Mucosa of descending colon (tissue), 3 donors: ENCODE data around the gene SLC2A13. TPM values are rescaled to one million over a fixed set of nuclear protein-coding genes. Genes with fewer than 3 reads are reported as not detected.
A peak's percentile ranks its signal among the peaks of the same experiment; 100 is the strongest.
"Not testable (repeated sequence)": the region's sequence is repeated elsewhere in the genome, so short reads cannot be mapped to it uniquely, and the experiment has no call there.

Experiments used
- ATAC-seq: fragments of 200-7000 bp; cut with Tn5 transposase; one replicate; pipeline ENCODE4 v1.9.1; 2020; ENCODE audit warnings: mild to moderate bottlenecking, moderate library complexity
- DNase-seq, 3 donors: peaks; one replicate each; pipeline ENCODE4 v3.0.0-alpha.2; 2020
- H3K36me3 ChIP-seq: fragments of 200-600 bp; one replicate; pipeline ENCODE4 v1.8.0; 2021; ENCODE audit warnings: low read depth, mild to moderate bottlenecking
- H3K4me1 ChIP-seq: fragments of 200-600 bp; one replicate; pipeline ENCODE4 v1.8.0; 2021; ENCODE audit warnings: low read depth, mild to moderate bottlenecking
- H3K4me3 ChIP-seq: fragments of 200-600 bp; one replicate; pipeline ENCODE4 v1.8.0; 2021; ENCODE audit warnings: mild to moderate bottlenecking
- H3K9me3 ChIP-seq: fragments of 200-600 bp; one replicate; pipeline ENCODE4 v1.8.0; 2021; ENCODE audit warnings: mild to moderate bottlenecking
- CTCF ChIP-seq: fragments of 200-600 bp; IDR thresholded peaks from one replicate; pipeline ENCODE4 v1.8.0; 2022; ENCODE audit warnings: antibody characterized with exemption, mild to moderate bottlenecking
- intact Hi-C, 2 donors: fragments of 100-400 bp; cut with DNase I in 1 of 2; cut with micrococcal nuclease in 1 of 2; formaldehyde crosslinking; loops; one replicate each; pipeline versions ENCODE4 v1.11.0 to v1.11.1; 2022; cut with DNase I, micrococcal nuclease
- total RNA-seq, 3 donors: library from RNA; stranded (reverse); fragmentation: NEBNext Ultra II Directional in 2 of 3; extraction: Animal tissue kit (Norgen Biotek cat#: 25700) in 2 of 3; gene quantifications; one replicate each; pipeline versions ENCODE4 v1.2.1 to v1.2.4, GENCODE V29; 2021 to 2023
- donor health status: DM: no; HTN: no; CAD: no; lungs with moderate emphysema.
- donor health status: DM: no; HTN: no; CAD: no.
- donor health status: DM: no; HTN: yes; CAD: no.

Gene SLC2A13
- total RNA-seq, 3 donors from 2014 or later, result 25.0 to 41.8 (median 34.1) TPM

DNA sequence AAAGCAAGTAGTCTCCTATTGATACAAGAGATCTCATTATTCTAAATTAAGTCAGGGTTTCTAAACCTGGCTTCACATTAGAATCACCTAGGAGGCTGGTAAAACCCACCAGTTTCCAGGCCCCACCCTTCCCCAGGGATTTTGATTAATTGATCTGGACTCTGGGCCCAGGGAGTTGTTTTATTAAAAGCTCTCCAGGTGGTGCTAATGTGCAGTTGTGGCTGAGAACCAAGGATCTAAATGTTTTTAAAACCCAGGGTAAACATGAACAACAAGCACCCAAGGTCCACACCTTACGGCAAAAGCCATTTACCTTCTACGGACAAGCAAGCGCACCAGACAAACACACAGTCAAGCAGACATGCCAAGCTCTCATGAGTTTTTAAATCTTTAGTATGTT, 73.9 kb downstream of the SLC2A13 start:
- DNase-seq, result no peak
- Histone ChIP-seq H3K36me3 (no peaks in the 10 kb centered on the region), H3K9me3 (no peaks in the 10 kb centered on the region), H3K4me3 (no peak overlapping the region), H3K4me1 (peaks cover 17% of the 10 kb centered on the region)
- intact Hi-C loops, result no loop called here
- no peak for TF ChIP-seq CTCF
- peak; percentile 51 for ATAC-seq

DNA sequence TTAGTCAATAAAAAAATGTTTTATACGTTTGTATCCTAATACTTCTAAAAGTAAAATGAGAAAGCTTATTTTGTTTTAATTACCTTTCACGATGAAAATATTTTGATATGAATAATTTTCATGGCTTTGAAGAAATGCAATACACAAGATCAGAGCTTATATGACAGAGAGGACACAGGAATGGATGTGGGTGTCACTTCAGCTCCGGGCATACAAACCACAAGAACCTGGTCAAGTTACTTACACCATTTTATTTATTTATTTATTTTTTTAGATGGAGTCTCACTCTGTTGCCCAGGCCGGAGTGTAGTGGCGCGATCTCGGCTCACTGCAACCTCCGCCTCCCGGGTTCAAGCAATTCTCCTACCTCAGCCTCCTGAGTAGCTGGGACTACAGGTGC, 74.9 kb downstream of the SLC2A13 start:
- ATAC-seq, H3K9me3 ChIP-seq, DNase-seq, H3K36me3 ChIP-seq, intact Hi-C loops, H3K4me3 ChIP-seq: not testable (repeated sequence)
- peaks cover 17% of the 10 kb centered on the region for H3K4me1 ChIP-seq

DNA sequence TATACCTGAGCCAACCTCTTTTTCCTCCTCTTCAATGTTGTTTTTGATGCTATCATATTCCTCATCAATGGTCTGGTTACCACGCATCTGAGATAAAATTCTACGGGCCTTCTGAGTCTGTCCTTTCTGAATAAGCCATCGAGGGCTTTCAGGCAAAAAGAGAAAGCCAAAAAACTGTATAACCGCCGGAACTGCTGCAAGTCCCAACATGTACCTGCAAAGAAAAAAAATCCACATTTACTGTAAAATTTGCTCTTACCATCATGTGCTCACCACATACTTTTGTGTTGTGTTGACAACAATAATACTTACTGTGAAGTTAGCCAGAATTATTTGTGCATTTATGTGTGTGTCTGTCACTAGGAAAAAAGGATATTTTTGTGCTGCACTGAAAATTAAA, 77.6 kb downstream of the SLC2A13 start:
- intact Hi-C loops, result no loop called here
- no peaks in the 10 kb centered on the region for H3K9me3 ChIP-seq
- ATAC-seq (no peak), DNase-seq (no peak)
- no peaks in the 10 kb centered on the region for H3K36me3 ChIP-seq
- H3K4me3 ChIP-seq, result no peak overlapping the region
- H3K4me1 ChIP-seq, result peaks cover 13% of the 10 kb centered on the region
- TF ChIP-seq CTCF, result no peak

DNA sequence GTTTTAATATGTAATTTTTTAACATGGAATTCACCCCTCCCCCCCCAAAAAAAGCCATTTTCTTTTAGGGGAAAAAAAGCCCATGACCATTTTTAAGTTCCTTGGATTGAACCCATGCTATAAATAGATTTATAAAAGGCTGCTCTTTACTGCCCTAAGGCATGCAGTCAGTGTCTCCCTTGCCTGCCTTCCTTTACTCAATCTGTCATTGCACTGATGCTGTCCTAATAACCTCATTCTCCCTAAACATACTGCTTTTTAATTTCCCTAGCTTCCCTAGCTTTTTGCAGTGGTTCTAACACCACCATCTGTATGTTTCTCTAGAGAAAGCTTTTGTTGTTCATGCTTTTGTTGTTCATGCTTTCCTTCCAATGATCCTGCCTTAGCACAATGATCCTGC, 83.0 kb downstream of the SLC2A13 start:
- intact Hi-C loops, result no loop called here
- ATAC-seq, result no peak
- H3K36me3 ChIP-seq, result no peaks in the 10 kb centered on the region

GRCh38 chr12:40020261-40020691, 85.6 kb downstream of the SLC2A13 start:
- Histone ChIP-seq H3K4me1 (peaks cover 16% of the 10 kb centered on the region), H3K4me3 (no peak overlapping the region), H3K9me3 (no peaks in the 10 kb centered on the region), H3K36me3 (no peaks in the 10 kb centered on the region)
- no peak for ATAC-seq
- DNase-seq, result no peak
- TF ChIP-seq CTCF, result no peak
- intact Hi-C loops, result no loop called here

More for the DNA sequence above, 83.0 kb downstream of the SLC2A13 start:
- no peak for TF ChIP-seq CTCF
- H3K4me3 ChIP-seq, result no peak overlapping the region
- DNase-seq, result no peak
- no peaks in the 10 kb centered on the region for H3K4me1 ChIP-seq
- no peaks in the 10 kb centered on the region for H3K9me3 ChIP-seq

DNA sequence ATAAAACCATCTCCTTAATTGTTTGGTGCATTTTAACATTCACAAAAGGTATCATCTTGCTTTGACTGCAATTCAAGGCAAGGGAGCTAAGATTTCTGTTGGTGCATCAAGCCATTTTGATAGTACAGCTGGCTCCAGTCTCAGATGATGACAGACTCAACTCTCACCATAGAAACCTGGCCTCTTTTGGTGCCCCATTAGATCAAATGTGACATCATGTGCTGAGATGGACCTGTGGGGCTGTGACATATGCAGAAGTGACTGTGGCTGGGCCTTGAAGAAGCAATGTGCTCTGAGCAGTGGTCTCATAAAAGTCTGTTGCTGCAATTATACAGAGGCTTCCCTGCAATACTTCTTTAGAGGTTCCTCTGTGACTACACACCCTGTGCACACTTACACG, 88.4 kb downstream of the SLC2A13 start:
- no peak for DNase-seq
- intact Hi-C loops, result no loop called here
- Histone ChIP-seq H3K9me3 (no peaks in the 10 kb centered on the region), H3K4me3 (no peak overlapping the region), H3K36me3 (no peaks in the 10 kb centered on the region), H3K4me1 (peaks cover 30% of the 10 kb centered on the region)
- peak; percentile 6 for ATAC-seq
- TF ChIP-seq CTCF, result no peak
